Fibroblast of pulmonary artery (primary cell): ENCODE data around the gene ULK3.
"Not testable (repeated sequence)": the region's sequence is repeated elsewhere in the genome, so short reads cannot be mapped to it uniquely, and the experiment has no call there.

ENCODE experiments used
- DNase-seq: peaks from one replicate; pipeline ENCODE4 v3.0.0-alpha.2; 2010; ENCODE audit warnings: low read depth
- H3K4me3 ChIP-seq: replicated peaks from 2 replicates; pipeline ENCODE4 v1.5.1; 2011; ENCODE audit warnings: low read depth, mild to moderate bottlenecking, control low read depth, low read length, moderate library complexity
- TF ChIP-seq, protein P1 (sequence below): IDR thresholded peaks from 2 replicates; pipeline ENCODE4 v1.5.1; 2011; ENCODE audit warnings: mild to moderate bottlenecking, control low read depth, low read length, inconsistent platforms; ENCODE audit errors: missing control alignments

ULK3 gene

DNA sequence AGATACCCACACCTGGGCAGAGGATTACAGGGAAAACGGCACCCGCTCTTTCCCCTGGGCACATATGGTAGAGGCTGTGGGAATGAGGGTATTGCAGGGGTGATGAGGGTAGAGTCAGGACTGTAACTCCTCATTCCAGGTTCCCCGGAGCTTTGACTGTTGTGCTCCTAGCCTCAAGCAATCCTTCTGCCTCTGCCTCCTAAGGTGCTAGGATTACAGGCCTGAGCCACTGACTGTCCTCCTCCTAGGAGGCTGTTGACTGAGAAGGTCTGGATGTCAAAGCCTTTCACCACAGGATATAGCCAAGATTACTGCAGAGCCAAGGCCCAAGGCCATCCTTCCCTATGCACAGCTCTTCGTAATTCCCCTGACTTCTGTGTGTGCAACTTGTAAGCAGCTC lies 45.8 kb upstream of the ULK3 start:
- H3K4me3 ChIP-seq: no peak overlapping the region
- TF ChIP-seq, protein P1, sequence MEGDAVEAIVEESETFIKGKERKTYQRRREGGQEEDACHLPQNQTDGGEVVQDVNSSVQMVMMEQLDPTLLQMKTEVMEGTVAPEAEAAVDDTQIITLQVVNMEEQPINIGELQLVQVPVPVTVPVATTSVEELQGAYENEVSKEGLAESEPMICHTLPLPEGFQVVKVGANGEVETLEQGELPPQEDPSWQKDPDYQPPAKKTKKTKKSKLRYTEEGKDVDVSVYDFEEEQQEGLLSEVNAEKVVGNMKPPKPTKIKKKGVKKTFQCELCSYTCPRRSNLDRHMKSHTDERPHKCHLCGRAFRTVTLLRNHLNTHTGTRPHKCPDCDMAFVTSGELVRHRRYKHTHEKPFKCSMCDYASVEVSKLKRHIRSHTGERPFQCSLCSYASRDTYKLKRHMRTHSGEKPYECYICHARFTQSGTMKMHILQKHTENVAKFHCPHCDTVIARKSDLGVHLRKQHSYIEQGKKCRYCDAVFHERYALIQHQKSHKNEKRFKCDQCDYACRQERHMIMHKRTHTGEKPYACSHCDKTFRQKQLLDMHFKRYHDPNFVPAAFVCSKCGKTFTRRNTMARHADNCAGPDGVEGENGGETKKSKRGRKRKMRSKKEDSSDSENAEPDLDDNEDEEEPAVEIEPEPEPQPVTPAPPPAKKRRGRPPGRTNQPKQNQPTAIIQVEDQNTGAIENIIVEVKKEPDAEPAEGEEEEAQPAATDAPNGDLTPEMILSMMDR: no peak
- DNase-seq: no peak

DNA sequence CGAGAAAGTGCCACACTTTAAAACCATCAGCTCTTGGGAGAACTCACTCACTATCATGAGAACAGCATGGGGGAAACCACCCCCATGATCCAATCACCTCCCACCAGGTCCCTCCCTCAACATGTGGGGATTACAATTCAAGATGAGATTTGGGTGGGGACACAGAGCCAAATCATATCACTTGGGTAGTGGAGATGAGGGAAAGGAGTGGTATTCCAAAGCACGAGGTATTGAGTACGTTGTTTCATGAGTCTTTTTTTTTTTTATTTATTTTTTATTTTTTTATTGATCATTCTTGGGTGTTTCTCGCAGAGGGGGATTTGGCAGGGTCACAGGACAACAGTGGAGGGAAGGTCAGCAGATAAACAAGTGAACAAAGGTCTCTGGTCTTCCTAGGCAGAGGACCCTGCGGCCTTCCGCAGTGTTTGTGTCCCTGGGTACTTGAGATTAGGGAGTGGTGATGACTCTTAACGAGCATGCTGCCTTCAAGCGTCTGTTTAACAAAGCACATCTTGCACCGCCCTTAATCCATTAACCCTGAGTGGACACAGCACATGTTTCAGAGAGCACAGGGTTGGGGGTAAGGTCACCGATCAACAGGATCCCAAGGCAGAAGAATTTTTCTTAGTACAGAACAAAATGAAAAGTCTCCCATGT lies 44.7 kb upstream of the ULK3 start:
- DNase-seq, H3K4me3 ChIP-seq: not testable (repeated sequence)

DNA sequence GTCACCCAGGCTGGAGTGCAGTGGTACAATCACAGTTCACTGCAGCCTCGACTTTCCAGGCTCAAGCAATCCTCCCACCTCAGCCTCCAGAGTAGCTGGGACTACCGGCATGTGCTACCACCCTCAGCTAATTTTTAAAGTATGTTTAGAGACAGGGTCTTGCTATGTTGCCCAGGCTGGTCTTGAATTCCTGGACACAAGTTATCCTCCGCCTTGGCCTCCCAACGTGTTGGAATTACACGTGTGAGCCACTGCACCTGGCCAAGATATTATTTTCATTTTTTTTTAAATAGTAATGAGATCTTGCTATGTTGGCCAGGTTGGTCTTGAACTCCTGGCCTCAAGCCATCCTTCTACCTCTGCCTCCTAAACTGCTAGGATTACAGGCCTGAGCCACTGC lies 42.5 kb upstream of the ULK3 start:
- TF ChIP-seq, protein P1: no peak
- no peak for DNase-seq
- no peak overlapping the region for H3K4me3 ChIP-seq

DNA sequence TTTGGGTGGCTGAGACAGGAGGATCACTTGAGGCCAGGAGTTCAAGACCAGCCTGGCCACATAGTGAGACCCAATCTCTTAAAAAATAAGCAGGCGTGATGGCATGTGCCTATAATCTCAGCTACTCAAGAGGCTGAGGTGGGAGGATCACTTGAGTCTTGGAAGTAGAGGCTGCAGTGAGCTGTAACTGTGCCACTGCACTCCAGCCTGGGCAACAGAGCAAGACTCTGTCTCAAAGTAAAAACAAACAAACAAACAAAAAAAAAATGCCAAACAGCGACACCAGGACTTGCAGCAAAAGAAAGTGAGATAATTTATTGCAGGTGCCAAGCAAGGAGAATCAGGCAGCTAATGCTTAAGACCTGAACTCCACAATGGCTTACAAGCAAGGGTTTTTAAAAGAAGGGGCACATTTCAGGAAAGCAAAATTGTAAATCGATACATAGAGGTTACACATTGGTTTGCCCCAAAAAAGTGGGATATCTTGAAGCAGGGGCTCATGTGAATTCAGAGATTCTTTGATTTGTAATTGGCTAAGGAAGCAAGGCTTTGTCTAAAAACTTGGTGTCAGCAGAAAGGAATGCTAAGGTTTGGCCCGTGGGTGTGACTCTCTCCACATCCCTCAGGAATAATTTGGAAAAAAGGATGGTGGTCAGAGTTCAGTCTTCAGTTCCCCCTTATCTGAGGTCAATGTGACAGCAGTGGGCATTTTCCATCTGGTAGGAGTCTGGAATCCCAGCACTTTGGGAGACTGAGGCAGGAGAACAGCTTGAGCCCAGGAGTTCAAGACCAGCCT lies 41.7 kb upstream of the ULK3 start:
- H3K4me3 ChIP-seq: no peak overlapping the region
- peak; percentile 30 for DNase-seq
- TF ChIP-seq, protein P1: no peak

DNA sequence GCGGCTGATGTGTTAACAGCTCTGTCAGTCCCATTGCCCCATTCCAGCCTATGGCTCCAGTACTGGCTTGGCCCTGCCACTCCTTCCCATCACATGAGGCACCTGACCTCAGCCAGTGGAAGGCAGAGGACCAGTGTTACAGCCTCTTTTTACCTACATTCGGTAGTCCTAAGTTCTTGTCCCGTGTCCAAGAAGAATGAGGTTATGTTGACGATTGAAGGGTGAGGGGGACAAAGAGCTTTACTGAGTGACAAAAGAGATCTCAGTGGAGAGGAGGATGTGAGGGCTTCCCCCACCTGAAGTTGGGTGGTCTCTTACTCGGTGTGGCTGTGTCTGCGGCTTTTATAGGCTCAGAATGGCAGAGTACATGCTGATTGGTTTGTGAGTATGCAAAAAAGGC lies 39.6 kb upstream of the ULK3 start:
- H3K4me3 ChIP-seq: no peak overlapping the region
- TF ChIP-seq, protein P1: no peak
- no peak for DNase-seq

DNA sequence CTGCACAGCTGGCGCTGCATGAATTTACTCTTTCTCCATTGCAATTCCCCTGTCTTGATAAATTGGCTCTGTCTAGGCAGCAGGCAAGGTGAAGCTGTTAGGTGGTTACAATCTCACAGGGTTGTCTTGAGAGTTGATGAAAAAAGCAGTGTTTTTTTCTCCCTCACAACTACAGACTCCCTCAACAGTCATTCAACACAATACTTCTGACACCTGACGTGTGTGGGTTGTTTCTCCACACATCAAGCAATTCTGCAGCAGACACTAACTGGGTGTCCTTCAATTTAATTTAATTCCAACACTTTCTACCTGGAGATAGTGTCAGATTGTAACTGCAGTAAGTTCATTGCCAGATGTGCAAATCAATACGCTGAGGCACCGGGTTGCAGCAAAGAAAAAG lies 35.3 kb upstream of the ULK3 start:
- no peak for DNase-seq
- TF ChIP-seq, protein P1: no peak
- H3K4me3 ChIP-seq: no peak overlapping the region

DNA sequence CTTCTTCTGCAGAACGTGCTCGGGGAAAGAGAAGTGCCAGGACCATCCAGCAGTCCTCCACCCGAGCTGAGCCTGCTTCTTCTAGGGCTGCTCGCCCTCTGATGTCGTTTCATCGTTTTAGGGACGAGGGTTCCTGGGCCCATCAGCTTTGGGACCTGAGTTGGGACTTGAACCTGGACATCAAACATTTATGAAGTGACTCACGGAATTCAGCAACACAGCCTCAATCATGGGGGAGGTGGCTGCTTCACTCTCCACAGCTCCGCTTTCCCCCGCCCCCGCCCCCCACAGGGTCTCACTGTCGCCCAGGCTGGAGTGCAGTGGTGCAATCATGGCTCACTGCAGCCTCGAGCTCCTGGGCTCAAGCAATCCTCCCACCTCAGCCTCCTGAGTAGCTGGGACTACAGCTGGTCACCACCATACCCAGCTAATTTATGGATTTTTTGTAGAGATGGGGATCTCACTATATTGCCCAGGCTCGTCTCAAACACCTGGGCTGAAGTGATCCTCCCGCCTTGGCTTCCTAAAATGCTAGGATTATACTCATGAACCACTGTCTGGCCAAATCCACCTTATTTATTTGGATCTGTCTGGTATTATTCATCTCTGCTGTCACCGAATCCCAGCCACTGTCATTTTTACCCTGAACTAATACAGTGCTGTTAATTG lies 30.9 kb upstream of the ULK3 start:
- DNase-seq: peak; percentile 13
- TF ChIP-seq, protein P1: no peak
- H3K4me3 ChIP-seq: peak overlapping the region; percentile 71
